ENCODE results near the gene PHACTR1.

DNA sequence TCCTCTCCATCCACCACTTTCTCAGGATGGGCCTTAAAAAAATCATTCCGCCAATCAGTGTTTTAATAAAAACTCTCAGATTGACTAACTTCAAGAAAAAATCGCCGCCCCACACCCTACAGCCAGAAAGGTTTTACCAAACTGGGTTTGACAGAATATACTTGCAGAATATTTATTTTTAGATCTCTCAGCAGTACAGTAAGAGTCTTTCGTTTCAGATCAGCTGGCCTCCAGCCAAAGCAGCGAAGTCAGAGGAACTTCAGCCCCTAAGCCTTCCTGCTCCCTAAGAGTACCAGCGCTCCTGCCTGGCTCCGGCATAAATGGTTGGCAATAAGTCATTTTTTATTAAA, 587.1 kb downstream of the PHACTR1 start:
- TF ChIP-seq POLR2A (IDR thresholded peaks at IDR 0.05) = no peak
- TF ChIP-seq, protein P1, sequence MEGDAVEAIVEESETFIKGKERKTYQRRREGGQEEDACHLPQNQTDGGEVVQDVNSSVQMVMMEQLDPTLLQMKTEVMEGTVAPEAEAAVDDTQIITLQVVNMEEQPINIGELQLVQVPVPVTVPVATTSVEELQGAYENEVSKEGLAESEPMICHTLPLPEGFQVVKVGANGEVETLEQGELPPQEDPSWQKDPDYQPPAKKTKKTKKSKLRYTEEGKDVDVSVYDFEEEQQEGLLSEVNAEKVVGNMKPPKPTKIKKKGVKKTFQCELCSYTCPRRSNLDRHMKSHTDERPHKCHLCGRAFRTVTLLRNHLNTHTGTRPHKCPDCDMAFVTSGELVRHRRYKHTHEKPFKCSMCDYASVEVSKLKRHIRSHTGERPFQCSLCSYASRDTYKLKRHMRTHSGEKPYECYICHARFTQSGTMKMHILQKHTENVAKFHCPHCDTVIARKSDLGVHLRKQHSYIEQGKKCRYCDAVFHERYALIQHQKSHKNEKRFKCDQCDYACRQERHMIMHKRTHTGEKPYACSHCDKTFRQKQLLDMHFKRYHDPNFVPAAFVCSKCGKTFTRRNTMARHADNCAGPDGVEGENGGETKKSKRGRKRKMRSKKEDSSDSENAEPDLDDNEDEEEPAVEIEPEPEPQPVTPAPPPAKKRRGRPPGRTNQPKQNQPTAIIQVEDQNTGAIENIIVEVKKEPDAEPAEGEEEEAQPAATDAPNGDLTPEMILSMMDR (IDR thresholded peaks at IDR 0.05) = no peak

All from lower leg skin (tissue), 3 donors.